GM12864 (cell line): Measurements from ENCODE around the gene HTR2B.

Experiments used
- DNase-seq: peaks from one replicate; pipeline ENCODE4 v3.0.0-alpha.2; 2011; ENCODE audit warnings: low read depth
- H3K4me3 ChIP-seq: 2 replicates; pipeline ENCODE4 v1.5.1; 2011; ENCODE audit warnings: mild to moderate bottlenecking, low read depth, low read length, control low read depth
- TF ChIP-seq, protein P1 (sequence below): IDR thresholded peaks from 2 replicates; pipeline ENCODE4 v1.5.1; 2011; ENCODE audit warnings: low read depth, mild to moderate bottlenecking, moderate library complexity, low read length, control low read depth, inconsistent platforms; ENCODE audit errors: missing control alignments

The HTR2B gene

DNA sequence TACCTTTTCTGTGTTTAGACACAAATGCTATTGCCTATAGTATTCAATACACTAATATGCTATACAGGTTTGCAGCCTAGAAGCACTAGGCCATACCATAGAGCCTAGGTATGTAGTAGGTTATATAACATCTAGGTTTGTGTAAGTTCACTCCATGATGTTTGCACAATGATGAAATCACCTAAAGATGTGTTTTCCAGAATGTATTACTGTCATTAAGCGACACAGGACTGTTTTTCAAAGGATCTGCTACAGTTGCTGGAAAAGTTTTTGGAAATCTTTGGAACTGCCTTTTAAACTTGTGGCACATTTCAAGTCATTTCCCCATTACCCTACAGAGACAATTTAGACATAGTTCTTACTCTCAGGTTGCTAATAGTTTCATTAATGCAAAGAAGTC, 58.9 kb downstream of the HTR2B start:
- H3K4me3 ChIP-seq, result no peak overlapping the region
- DNase-seq, result no peak
- TF ChIP-seq, protein P1, sequence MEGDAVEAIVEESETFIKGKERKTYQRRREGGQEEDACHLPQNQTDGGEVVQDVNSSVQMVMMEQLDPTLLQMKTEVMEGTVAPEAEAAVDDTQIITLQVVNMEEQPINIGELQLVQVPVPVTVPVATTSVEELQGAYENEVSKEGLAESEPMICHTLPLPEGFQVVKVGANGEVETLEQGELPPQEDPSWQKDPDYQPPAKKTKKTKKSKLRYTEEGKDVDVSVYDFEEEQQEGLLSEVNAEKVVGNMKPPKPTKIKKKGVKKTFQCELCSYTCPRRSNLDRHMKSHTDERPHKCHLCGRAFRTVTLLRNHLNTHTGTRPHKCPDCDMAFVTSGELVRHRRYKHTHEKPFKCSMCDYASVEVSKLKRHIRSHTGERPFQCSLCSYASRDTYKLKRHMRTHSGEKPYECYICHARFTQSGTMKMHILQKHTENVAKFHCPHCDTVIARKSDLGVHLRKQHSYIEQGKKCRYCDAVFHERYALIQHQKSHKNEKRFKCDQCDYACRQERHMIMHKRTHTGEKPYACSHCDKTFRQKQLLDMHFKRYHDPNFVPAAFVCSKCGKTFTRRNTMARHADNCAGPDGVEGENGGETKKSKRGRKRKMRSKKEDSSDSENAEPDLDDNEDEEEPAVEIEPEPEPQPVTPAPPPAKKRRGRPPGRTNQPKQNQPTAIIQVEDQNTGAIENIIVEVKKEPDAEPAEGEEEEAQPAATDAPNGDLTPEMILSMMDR, result no peak

- no peak for DNase-seq
- TF ChIP-seq, protein P1, result no peak
- no peak overlapping the region for H3K4me3 ChIP-seq
Measured at GRCh38 chr2:231063347-231063746, 61.5 kb downstream of the HTR2B start.

DNA sequence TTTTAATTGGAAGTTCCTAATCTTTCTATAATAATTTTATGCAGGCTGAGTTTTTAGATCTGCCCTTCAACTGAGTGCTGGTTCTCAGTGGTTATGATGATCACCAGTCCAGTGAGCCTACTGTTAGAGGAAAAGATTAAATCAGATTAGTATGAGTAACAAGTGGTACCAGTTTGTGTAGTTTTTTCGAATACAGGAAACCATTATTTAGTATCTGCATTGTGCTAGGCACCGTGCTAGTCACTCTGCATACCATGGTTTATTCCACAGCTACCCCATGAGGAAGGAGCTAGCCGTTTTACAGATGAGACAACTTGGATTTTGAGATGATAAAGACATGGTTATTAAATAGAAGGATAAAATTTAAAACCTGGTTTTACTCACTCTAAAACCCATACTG, 62.1 kb downstream of the HTR2B start:
- no peak for DNase-seq

GRCh38 chr2:231059756-231060155, 65.1 kb downstream of the HTR2B start:
- TF ChIP-seq, protein P1, result no peak
- no peak overlapping the region for H3K4me3 ChIP-seq
- no peak for DNase-seq

More for the DNA sequence above, 62.1 kb downstream of the HTR2B start:
- TF ChIP-seq, protein P1, result no peak
- H3K4me3 ChIP-seq, result no peak overlapping the region

- TF ChIP-seq, protein P1, result no peak
- no peak for DNase-seq
- H3K4me3 ChIP-seq, result no peak overlapping the region
Measured at GRCh38 chr2:231058761-231059550, 65.9 kb downstream of the HTR2B start.
